Mammary epithelial cell (primary cell): ENCODE measurements around the gene TMEM141.

Experiments
- EZH2 ChIP-seq: IDR thresholded peaks from 2 replicates; pipeline ENCODE4 v1.6.1; 2012; ENCODE audit warnings: low read length, inconsistent platforms, borderline replicate concordance
- TF ChIP-seq, protein P1 (sequence below), 2 donors: IDR thresholded peaks in 1 of 2; conservative IDR thresholded peaks in 1 of 2; 2 replicates each; pipeline ENCODE4 v1.5.1; 2011 to 2012; ENCODE audit warnings: inconsistent platforms in 2 of 2, low read length in 2 of 2, mild to moderate bottlenecking in 2 of 2, control low read depth in 1 of 2, low read depth in 1 of 2; ENCODE audit not compliant: insufficient read depth in 1 of 2; ENCODE audit errors: extremely low read depth in 1 of 2

DNA sequence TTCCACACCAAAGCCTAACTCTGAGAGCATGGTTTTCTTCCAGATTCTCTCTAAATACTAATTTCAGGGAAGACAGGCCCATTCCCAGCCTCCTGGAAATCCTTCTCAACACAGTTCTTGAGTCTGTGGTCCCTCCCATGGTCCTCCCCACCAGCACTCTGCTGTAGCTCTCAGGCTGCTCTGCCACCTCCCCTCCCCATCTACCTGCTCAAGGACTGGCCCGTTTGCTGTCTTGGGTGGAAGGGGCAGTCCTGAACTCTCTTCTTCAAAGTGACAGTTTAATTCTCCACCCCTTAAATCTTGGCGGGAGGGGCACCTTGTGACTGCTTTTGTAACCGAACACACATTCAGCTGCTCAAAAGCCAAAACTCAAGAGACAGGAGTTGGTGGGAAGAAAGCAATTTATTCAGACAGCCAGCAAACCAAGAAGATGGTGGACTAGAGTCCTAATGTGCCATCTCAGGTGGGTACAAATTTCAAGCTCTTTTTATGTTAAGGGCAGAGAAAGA lies 19.2 kb upstream of the TMEM141 start:
- TF ChIP-seq, protein P1, sequence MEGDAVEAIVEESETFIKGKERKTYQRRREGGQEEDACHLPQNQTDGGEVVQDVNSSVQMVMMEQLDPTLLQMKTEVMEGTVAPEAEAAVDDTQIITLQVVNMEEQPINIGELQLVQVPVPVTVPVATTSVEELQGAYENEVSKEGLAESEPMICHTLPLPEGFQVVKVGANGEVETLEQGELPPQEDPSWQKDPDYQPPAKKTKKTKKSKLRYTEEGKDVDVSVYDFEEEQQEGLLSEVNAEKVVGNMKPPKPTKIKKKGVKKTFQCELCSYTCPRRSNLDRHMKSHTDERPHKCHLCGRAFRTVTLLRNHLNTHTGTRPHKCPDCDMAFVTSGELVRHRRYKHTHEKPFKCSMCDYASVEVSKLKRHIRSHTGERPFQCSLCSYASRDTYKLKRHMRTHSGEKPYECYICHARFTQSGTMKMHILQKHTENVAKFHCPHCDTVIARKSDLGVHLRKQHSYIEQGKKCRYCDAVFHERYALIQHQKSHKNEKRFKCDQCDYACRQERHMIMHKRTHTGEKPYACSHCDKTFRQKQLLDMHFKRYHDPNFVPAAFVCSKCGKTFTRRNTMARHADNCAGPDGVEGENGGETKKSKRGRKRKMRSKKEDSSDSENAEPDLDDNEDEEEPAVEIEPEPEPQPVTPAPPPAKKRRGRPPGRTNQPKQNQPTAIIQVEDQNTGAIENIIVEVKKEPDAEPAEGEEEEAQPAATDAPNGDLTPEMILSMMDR (conservative IDR thresholded peaks at IDR 0.05 in 1 of 2, IDR thresholded peaks at IDR 0.05 in 1 of 2; ENCODE audit: extremely low read depth in 1 of 2, insufficient read depth in 1 of 2, low read depth in 1 of 2, low read length in 2 of 2), result no peak
- TF ChIP-seq EZH2, result no peak
